GM18909 (cell line): ENCODE results near the gene SPNS2.

ENCODE experiments used
- ATAC-seq: cut with Tn5 transposase; IDR thresholded peaks from one replicate; pipeline ENCODE4 v1.9.1; 2021; ENCODE audit warnings: mild to moderate bottlenecking; ENCODE audit not compliant: unreplicated experiment, poor library complexity

The SPNS2 gene

DNA sequence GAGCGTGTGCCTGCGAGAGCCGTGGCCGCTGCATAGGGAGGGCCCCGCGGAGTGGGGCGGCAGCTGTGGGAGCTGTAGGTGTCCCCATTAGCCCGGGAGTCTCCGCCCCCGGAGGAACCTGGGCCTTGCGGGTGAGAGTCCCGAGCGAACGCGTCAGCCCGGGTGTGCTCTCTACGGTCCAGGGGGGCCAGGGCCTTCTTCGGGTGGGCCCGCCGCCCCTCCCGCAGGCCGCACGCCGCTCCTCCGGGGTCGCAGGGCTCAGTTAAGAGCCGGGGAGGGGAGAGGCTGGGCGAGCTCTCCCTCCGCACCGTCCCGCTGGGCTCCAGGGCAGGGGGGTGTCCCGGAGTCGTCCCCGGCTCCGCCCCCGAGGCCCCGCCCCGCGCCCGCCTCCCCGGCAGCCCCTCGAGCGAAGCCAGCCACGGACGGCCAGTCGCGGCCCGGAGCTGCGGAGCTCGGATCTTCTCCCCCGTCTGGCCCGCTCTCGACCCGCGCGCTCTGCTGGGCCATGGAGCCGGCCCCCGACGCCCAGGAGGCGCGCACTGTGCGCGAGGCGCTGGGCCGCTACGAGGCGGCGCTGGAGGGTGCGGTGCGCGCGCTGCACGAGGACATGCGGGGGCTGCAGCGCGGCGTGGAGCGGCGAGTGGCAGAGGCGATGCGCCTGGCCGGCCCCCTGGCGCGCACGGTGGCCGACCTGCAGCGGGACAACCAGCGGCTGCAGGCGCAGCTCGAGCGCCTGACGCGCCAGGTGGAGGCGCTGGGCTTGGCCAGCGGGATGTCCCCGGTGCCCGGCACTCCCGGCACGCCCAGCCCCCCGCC is 85.6 kb downstream of the SPNS2 start, which contains the start of gene SMTNL2:
SMTNL2 (plus strand) TSS at position 429 of the 816 bp plus-strand sequence; CDS start at position 506, 77 bp downstream.
- ATAC-seq, result no peak

DNA sequence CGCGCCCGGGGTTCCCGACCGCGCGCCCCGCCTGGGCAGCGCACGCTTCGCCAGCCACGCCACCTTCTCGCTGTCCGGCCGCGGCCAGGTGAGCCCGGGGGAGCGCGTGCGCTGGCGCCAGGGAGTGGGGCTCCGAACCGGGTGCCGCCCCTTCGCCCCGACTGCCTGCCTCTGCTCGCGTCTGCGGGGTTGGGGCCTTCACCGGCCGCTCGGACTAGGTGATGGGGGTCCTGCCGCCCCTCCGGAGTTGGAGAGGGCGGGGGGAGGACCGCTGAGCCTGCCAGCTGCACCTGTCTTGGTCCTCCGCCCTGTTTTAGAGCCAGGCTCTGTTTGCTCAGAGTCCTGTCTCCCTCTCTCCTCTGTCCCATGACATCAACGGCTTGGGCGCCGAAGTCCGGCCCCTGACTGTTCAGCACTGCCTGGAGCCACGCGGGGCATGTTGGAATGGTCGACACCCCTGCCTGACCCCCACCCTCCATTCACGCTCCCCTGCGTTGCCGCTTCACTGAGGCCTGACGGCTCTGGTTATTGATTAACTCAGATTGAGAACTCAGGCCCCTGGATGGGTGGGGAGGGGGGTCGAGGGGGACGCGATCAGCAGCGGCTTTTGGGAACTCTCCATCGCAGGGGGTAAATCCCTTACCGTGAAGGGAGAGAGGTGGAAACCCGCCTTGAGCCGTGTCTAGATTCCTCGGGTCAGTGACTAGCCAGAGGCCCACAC is 86.4 kb downstream of the SPNS2 start:
- no peak for ATAC-seq

GRCh38 chr17:4585638-4585994 is 86.9 kb downstream of the SPNS2 start:
- ATAC-seq, result no peak

DNA sequence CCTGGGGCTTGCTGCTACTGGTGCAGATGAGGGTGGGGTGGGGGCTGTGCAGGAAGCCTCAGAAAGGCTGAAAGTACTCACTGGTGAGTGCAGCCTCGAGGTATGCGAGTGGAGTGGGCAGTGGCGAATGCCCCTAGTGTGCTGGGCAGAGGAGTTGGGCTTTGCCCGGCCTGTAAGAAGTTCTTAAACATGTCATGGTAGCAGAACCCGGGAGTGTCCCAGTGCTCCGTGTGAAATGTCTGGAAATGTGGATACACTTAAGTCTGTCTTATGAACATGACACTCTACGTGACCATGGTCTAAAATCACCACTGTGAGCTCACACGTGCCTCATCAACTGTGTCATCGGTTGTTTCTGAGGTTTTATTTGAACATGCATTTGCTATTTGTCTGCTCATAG is 87.4 kb downstream of the SPNS2 start:
- no peak for ATAC-seq

DNA sequence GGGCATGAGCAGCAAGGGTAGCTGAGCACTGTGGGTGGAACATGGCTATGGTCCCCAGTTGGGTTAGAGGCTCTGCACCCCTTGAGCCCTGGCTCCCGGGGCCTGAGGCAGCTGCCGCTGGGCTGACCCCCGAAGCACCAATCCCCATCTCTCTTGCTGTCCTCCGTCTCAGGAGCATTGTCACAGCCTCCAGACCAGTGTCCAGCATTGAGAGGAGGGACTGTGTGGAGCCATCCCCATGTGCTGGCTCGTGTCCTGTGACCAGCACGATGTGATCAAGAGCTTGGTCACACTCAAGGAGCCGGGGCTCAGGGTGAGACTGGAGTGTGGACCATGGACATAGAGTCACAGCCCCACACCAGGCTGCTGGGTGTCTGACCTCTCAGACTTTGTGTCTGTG is 88.5 kb downstream of the SPNS2 start:
- no peak for ATAC-seq

DNA sequence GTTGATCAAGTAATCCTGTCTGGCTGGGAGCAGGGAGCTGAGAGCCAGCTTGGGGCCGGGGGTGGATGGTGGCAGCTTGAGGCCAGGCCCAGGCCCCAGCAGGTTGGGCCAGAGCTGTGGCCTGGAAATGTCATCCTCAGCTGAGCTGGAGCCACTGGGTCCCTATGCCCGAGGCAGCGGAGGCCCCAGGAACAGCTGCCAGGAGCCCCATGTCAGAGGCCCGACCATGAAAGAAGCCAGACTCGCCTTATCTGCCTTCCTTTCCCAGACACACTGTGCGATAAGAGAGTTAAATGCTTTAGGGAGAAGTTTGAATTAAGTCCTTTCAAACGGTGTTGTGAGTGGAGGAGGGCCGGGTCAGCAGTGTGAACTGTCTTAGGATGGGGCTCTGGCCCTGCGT is 89.1 kb downstream of the SPNS2 start:
- ATAC-seq, result no peak

DNA sequence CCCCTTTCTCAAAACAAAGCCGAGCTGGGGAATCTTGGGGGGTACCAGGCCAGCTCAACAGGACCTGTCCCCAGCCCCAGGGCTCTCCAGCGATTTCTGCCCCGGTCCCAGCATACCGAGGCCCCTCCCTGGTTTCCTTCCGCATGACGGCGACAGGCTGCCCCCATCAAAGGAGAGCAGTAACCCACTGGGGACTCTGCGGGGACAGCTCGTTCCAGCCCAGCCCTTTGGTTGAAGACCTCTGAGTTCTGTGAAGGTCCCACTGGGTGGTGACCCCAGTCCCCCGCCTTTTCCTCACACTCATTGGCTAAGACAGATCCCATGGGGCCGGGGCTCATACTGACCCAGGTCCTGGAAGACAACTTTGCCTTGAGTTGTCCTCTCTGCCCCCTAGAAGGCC is 89.7 kb downstream of the SPNS2 start:
- ATAC-seq, result no peak
